HG03139 (cell line): ENCODE measurements around the gene NR2C2.
A peak's percentile ranks its signal among the peaks of the same experiment; 100 is the strongest.
"Not testable (repeated sequence)": the region's sequence is repeated elsewhere in the genome, so short reads cannot be mapped to it uniquely, and the experiment has no call there.

Experiments used
- ATAC-seq: cut with Tn5 transposase; IDR thresholded peaks from one replicate; pipeline ENCODE4 v1.9.1; 2021; ENCODE audit not compliant: unreplicated experiment

NR2C2 gene

DNA sequence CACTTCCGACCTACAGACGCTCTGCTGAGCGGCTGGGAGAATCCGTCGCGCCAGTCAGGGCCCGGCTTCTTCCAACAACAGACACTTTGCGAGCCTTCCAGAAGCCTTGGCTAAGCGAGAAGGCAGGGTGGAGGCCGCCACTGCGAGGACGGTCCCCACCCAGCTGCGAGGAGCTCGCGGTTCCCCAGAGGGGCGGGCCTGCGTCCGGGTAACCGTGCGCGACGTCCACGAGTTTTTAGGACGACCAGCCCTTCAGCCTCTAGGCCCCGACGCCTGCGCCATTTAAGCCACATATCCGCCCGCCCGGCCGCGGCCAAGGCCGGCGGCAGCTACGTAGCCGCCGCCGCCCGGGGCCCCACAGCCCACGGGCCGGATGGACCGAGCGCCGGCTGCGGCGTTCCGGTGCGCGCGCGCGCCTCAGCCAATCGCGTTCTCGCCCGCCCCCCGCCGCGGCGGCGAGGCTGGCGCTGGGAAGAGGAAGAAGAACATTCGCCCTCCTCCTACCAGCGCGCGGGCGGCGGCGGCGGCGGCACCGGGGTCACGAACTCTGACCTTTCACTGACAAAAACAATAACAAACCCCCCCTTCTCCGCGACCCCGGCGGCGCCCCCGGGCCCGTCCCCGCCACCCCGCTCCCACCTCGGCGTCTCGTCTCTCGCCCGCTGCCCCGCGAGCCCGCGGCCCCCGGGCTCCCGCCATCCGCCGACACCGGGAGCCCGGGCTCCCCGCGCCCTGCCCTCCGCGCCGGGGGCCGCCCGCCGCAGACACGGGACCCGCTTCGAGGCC, at the start of gene NR2C2:
Gene NR2C2 (plus strand): TSS at position 484 of the 786 bp plus-strand sequence. CDS start 56,332 bp downstream, outside the sequence.
- peak; percentile 47 for ATAC-seq

DNA sequence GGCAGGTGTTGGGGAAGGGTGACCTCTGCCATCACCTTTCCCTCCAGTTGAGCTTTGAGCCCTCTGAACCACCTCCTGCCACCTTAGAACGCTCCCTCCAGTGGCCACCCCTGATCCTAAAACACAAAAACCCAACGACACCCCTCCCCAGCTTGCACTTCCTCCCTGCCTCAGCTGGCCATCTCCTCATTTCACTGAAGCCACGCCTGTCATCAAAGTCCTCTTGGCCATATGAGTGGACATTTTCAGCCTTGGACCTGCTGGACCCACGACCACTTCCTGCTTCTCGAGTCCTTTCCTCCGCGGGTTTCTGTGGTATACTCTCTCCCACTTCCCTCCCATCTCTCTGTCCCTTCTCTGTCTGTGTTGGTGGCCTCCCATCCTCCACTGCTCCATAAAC, 48.5 kb upstream of the NR2C2 start:
- no peak for ATAC-seq

GRCh38 chr3:14899993-14900618, 47.3 kb upstream of the NR2C2 start:
- no peak for ATAC-seq

DNA sequence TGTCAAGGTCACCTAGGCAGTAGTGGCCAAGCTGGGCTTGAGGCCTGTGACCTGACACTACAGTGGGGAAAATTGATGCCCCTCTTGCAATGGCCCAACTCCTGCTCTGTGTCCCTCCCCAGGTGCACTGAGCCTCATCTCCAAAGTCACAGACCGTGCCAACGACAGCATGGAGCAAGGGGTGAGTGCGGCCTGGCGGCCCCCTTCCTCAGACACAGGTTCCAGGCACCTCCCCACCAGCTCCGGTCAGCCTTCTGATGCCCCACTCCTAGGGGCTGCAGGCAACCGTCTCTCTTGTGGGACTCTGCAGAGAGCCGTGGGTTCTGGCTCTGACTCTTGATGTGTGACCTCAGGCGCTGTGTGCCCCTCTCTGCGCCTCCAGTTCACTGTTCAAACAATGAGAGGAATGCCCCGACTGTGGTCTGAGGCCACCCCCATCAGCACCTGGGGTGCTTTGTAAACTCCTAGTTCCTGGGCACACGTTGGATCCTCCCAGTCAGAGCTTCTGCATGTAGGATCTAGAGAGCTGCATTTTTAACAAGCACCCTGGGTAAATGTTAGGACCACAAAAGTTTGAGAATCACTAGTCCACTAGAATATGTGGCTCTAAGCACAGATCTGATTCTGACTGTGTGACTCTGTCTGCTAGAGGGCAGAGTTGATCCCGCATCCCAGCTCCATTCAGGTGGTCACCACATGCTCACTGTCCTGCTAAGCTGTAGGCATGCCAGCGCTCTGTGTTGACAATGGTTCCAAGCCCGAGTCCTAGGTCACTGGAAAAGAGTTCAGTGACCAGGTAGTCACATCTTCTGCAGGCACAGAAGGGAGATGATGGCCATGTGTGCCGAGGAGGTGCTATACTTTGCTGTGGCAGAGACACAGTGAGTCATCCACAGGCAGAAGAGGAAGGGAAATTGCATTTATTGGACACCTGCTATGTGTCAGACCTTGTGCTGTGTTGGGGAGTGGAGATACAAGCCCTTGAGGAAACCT, 46.2 kb upstream of the NR2C2 start:
- no peak for ATAC-seq

- no peak for ATAC-seq
These were observed 44.7 kb upstream of the NR2C2 start for GRCh38 chr3:14902719-14903118.

DNA sequence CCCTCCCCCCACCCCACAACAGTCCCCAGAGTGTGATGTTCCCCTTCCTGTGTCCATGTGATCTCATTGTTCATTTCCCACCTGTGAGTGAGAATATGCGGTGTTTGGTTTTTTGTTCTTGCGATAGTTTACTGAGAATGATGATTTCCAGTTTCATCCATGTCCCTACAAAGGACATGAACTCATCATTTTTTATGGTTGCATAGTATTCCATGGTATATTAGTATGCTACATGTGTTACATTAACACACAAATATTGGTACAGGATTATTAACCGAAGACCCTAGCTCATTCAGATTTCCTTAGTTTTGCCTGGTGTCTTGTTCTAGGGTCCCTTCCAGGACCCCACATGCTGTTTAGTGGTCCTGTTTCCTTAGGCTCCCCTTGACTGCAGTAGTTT, 43.9 kb upstream of the NR2C2 start:
- not testable (repeated sequence) for ATAC-seq

GRCh38 chr3:14905055-14905657, 42.2 kb upstream of the NR2C2 start:
- ATAC-seq: no peak

DNA sequence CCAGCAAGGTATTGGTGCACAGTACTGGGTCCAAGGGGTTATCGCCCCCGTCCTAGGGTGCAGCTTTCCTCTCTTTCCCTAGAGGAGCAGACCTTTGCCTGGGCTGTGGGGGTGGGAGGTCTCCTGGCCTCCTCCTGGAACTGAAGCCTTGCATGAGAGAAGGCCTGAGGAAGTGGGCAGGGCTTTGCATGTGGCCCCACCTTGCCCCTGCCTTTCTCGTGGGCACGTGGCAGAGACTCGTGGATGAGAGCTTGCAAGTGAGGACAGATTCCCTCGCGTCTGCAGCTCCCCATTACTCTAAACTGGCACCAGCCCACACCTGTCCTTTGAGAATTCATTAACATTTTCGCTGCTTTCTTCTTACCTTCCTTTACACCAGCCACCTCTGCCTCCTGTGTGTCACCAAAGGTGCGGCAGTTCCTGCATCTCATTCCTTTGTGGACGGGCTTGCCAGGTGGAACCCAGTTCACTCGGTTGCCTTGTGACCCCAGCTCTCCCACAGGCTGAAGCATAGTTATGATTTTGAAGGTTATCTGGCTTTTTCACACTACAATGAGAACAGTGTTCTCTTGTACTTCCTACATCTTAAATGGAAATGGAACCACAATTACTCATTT, 40.9 kb upstream of the NR2C2 start:
- no peak for ATAC-seq

GRCh38 chr3:14907043-14907966, 40.1 kb upstream of the NR2C2 start:
- no peak for ATAC-seq

DNA sequence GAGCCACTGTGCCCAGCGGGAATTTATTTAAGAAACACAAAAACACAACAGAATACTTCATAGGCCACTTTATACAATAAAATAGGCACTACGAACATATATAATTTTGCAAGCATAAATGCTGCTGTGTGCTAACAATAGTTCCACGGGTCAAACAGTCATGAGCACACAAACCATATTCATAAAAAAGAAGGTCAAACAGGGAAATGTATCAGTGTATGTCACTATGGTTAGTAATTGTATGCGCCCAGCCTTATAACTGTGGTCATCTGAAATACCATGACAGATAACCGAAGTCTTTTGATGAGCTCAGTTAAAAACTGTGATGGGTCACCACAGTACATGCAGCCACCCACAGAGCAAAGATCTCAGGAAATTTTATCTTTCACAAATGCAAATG, 38.1 kb upstream of the NR2C2 start:
- ATAC-seq: no peak

DNA sequence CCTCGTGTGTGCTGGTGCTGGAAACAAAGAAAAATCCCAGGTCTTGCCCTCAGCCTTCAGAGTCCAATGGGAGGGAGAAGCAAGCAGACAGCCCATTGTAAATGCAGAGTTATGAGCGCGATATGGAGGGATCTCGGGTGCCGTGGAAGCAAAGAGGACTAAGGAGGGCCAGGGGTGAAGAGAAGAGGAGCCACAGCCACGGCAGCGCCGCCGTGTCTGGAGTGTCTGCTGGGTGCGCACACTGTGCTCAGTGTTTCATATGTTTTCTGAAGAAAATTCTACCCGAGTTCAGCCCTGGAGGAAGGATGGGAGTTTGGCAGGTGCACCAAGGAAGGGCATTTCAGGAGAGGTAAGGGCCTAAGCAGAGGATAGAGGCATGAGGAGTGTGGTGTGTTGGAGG, 35.7 kb upstream of the NR2C2 start:
- no peak for ATAC-seq

DNA sequence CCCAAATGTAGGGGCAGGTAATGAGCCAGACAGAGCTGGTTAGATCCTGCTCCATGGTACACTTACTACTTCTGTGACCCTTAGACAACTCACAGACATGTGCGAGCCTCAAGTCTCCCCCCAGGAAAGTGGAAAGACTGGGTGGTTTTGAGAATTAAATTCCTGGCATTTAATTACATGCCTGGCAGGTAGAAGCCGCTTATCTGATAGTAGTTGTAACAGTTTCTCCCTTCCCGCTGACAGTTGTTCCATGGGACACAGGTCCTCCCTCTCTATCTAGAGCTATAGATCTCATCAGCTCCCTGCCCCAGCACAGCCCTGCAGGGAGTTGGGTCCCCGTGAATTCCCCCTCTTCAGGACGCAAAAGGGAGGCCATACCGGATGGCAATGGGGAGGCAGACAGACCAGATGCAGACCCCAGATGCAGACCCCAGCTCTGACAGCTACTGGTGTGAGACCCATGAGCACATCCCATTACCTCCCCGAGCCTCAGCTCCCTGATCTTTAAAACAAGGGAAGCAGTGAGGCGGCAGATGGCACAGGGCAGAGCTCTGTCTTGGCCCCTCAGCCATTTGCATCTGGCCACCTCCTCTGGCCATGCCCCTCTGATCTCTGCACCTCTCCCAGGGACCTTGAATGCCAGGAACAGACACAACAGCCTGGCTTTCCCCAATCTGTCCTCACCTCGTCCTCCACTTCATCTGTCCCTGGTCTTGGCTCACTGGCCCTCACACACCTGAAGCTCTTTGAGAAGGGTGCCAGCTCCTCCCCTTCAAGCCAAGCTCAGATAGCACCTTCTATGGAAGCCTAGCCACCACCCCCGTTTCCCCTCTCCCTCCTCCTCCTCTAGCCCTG, 34.1 kb upstream of the NR2C2 start:
- no peak for ATAC-seq

GRCh38 chr3:14913926-14914778, 33.2 kb upstream of the NR2C2 start:
- ATAC-seq: no peak

GRCh38 chr3:14914779-14915117, 32.6 kb upstream of the NR2C2 start:
- ATAC-seq: no peak

- ATAC-seq: no peak
These were observed 31.7 kb upstream of the NR2C2 start for GRCh38 chr3:14915636-14916222.

DNA sequence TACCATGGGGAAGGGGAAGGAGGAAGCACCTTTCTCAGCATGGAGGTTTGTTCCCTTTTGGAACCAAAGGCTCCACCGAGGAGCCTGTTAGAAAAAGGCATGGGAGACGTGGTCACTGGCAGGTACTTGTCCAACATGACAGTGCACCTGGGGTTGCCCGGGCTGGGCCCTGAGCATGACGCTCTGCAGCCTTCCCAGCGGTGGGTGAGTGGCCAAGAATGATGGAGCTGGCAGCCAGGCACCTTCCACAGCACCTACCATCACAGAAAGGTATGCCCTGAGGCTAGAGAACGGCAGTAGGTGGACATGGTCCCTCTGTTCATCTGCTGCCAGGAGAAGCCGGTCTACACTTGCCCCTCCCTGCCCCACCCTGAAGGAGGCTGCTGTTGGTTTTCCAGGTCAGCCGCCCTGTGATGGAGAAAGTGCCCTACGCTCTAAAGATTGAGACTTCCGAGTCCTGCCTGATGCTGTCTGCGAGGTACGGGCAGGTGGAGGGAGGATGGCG, 29.0 kb upstream of the NR2C2 start:
- ATAC-seq: no peak

DNA sequence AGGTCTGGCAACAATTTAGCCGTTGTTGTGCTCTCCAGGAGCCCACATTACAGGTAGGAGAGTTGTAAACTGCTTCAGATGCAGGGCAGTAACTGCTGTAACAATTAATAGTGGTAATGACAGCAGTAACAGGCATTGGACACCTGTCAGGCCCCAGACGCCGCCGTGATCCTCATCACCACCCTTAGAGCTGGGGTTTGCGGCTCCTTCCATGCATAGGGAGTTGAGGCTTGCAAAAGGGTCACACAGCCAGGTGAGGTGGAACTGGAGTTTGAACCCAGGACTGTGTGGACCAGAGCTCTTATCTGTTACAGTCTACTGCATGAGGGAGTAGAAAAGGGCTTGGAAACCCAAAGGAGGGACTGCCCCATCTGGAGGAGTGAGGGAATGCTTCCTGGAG, 26.8 kb upstream of the NR2C2 start:
- no peak for ATAC-seq
